ENCODE measurements around the gene PLEKHG3.

GRCh38 chr14:64680714-64681065, 23.5 kb upstream of the PLEKHG3 start:
- TF ChIP-seq CTCF (IDR thresholded peaks at IDR 0.05) (no peak), NFE2L1 (CRISPR knock-in tag; IDR thresholded peaks at IDR 0.05) (no peak), E2F1 (CRISPR knock-in tag; IDR thresholded peaks at IDR 0.05) (no peak), ETV6 (CRISPR knock-in tag; IDR thresholded peaks at IDR 0.05) (no peak), ZNF416 (CRISPR knock-in tag; IDR thresholded peaks at IDR 0.05) (no peak), MXD4 (CRISPR knock-in tag; IDR thresholded peaks at IDR 0.05; ENCODE audit: borderline replicate concordance) (no peak), MAX (CRISPR knock-in tag; IDR thresholded peaks at IDR 0.05) (no peak)

Measured in WTC11 (cell line).